HepG2 (cell line): ENCODE data around the gene TBC1D32. TPM values are rescaled to one million over a fixed set of nuclear protein-coding genes. Genes with fewer than 3 reads are reported as not detected.

Experiments used
- ATAC-seq: fragments of 200-7000 bp; cut with Tn5 transposase; 3 replicates; pipeline ENCODE4 v1.9.1; 2020; ENCODE audit warnings: mild to moderate bottlenecking, moderate library complexity
- BruUV-seq: library from RNA; stranded (reverse); fragments of 400-500 nt; replicated peaks from 2 replicates; lab custom pipeline; 2021; lab: Mats Ljungman, UMichigan
- CTCF ChIA-PET: fragments of 300-600 bp; formaldehyde crosslinking; extraction: SDS; loops from one replicate; lab custom pipeline; 2021; ENCODE audit warnings: low total read pairs, inconsistent platforms, low intra/inter-chr PET ratio; lab: Yijun Ruan, JAX
- POLR2A ChIA-PET: fragments of 350-600 bp; sonication (Branson Sonifier 250); formaldehyde crosslinking; loops from one replicate; lab custom pipeline; 2020; ENCODE audit warnings: antibody characterized with exemption, inconsistent platforms; lab: Yijun Ruan, JAX
- DNase-seq: peaks from one replicate; pipeline ENCODE4 v3.0.0-alpha.2; 2015; ENCODE audit warnings: low spot score
- FAIRE-seq: peaks from 3 replicates; lab custom pipeline; 2011; peaks lifted over from hg19 to GRCh38; lab: Jason Lieb, UNC
- H2AFZ ChIP-seq: one replicate; pipeline ENCODE4 v1.6.1; 2011; ENCODE audit warnings: low read length, inconsistent platforms
- H3K27ac ChIP-seq: fragments of 300-600 bp; 3 replicates; pipeline ENCODE4 v1.8.0; 2011; ENCODE audit warnings: mixed run types, mild to moderate bottlenecking, mixed read lengths, low read length, inconsistent platforms; ENCODE audit not compliant: insufficient read depth; ENCODE audit errors: extremely low read length
- H3K27me3 ChIP-seq, 2 experiments: fragments of 200-600 bp in 1 of 2; 2 replicates in 1 of 2; 3 replicates in 1 of 2; pipeline versions ENCODE4 v1.6.0 to v1.8.0; 2011; ENCODE audit warnings: low read length in 2 of 2, mild to moderate bottlenecking in 2 of 2, moderate library complexity in 2 of 2, inconsistent platforms in 1 of 2; ENCODE audit not compliant: insufficient read depth in 2 of 2, control insufficient read depth in 1 of 2
- H3K36me3 ChIP-seq, 2 experiments: fragments of 200-600 bp in 1 of 2; replicated peaks in 1 of 2; 2 replicates in 1 of 2; 3 replicates in 1 of 2; pipeline versions ENCODE4 v1.5.1 to v1.8.0; 2011; ENCODE audit warnings: low read length in 2 of 2, inconsistent platforms in 1 of 2; ENCODE audit not compliant: insufficient read depth in 2 of 2, control insufficient read depth in 1 of 2
- H3K4me1 ChIP-seq: 2 replicates; pipeline ENCODE4 v1.5.1; 2012; ENCODE audit warnings: low read length, inconsistent platforms; ENCODE audit not compliant: insufficient read depth
- H3K4me2 ChIP-seq: 2 replicates; pipeline ENCODE4 v1.6.0; 2011; ENCODE audit warnings: low read depth, low read length, inconsistent platforms
- H3K4me3 ChIP-seq, 3 experiments: fragments of 200-600 bp in 1 of 3; sonication (generic), shearing (Covaris generic) in 1 of 3; replicated peaks in 1 of 3; 2 replicates each; pipeline ENCODE4 v1.5.1; 2011 to 2016; ENCODE audit warnings: low read length in 3 of 3, inconsistent platforms in 2 of 3, low read depth in 2 of 3, mild to moderate bottlenecking in 2 of 3, control low read depth in 1 of 3, mixed read lengths in 1 of 3; ENCODE audit not compliant: insufficient read depth in 1 of 3
- H3K79me2 ChIP-seq: one replicate; pipeline ENCODE4 v1.6.1; 2011; ENCODE audit warnings: low read length, inconsistent platforms; ENCODE audit not compliant: insufficient read depth
- H3K9ac ChIP-seq: 2 replicates; pipeline ENCODE4 v1.6.0; 2011; ENCODE audit warnings: mild to moderate bottlenecking, low read depth, low read length, inconsistent platforms; ENCODE audit not compliant: insufficient read depth
- H3K9me3 ChIP-seq: 2 replicates; pipeline ENCODE4 v1.5.1; 2012; ENCODE audit warnings: mild to moderate bottlenecking, low read length
- H4K20me1 ChIP-seq: 2 replicates; pipeline ENCODE4 v1.6.0; 2011; ENCODE audit warnings: inconsistent platforms, mild to moderate bottlenecking, low read length, moderate library complexity; ENCODE audit not compliant: insufficient read depth
- CC2D1A ChIP-seq: sonication (generic); formaldehyde crosslinking; IDR thresholded peaks from 2 replicates; pipeline ENCODE4 v1.8.1; 2023; ENCODE audit warnings: mild to moderate bottlenecking, missing genetic modification reagents
- ETV5 ChIP-seq: IDR thresholded peaks from 2 replicates; pipeline ENCODE4 v1.6.1; 2018; ENCODE audit warnings: missing biosample characterization, missing genetic modification reagents, inconsistent platforms, borderline replicate concordance
- MXD4 ChIP-seq: IDR thresholded peaks from 2 replicates; pipeline ENCODE4 v1.6.1; 2016; ENCODE audit warnings: mild to moderate bottlenecking, missing biosample characterization, missing genetic modification reagents
- NBN ChIP-seq: fragments of 450-650 bp; conservative IDR thresholded peaks from 2 replicates; pipeline ENCODE4 v1.6.1; 2017
- PHF5A ChIP-seq: IDR thresholded peaks from one replicate; pipeline ENCODE4 v1.6.1; 2018; ENCODE audit warnings: low read depth, missing genetic modification reagents; ENCODE audit not compliant: unreplicated experiment
- ZBTB8A ChIP-seq: sonication (generic); formaldehyde crosslinking; IDR thresholded peaks from 2 replicates; pipeline ENCODE4 v1.4.0; 2020; ENCODE audit warnings: mild to moderate bottlenecking, low read depth, missing genetic modification reagents, borderline replicate concordance
- ZKSCAN8 ChIP-seq: IDR thresholded peaks from 2 replicates; pipeline ENCODE4 v1.6.1; 2016; ENCODE audit warnings: borderline replicate concordance, missing genetic modification reagents, missing compliant biosample characterization
- ZNF572 ChIP-seq: sonication (generic); formaldehyde crosslinking; IDR thresholded peaks from 2 replicates; pipeline ENCODE4 v1.5.1; 2020; ENCODE audit warnings: mild to moderate bottlenecking, missing genetic modification reagents
- ZNF660 ChIP-seq: sonication (generic); formaldehyde crosslinking; IDR thresholded peaks from 2 replicates; pipeline ENCODE4 v1.5.1; 2020; ENCODE audit warnings: mild to moderate bottlenecking, low read depth, missing genetic modification reagents, borderline replicate concordance
- ZNF792 ChIP-seq: IDR thresholded peaks from 2 replicates; pipeline ENCODE4 v1.6.1; 2016
- WGBS: methylation state at CpG from one replicate; pipeline ENCODE4 v1.1.6; 2017; ENCODE audit warnings: low lambda C conversion rate; 5-methylcytosine and 5-hydroxymethylcytosine counted together
- in situ Hi-C: cut with HindIII; loops from 2 replicates; pipeline ENCODE4 v1.10.0; 2017; ENCODE audit warnings: low pct_unique_long_range_greater_than_20kb; ENCODE audit not compliant: extremely low pct_ligation_motif_present
- intact Hi-C: fragments of 100-400 bp; cut with micrococcal nuclease; formaldehyde crosslinking; loops from one replicate; pipeline ENCODE4 v1.10.0; 2022; ENCODE audit not compliant: unreplicated experiment
- polyA plus RNA-seq, 8 experiments: library from polyadenylated mRNA; depleted of rRNA in 3 of 8; stranded (reverse) in 7 of 8; unstranded in 1 of 8; fragments of >200 nt; fragmentation: Illumina TruSeq in 4 of 8; extraction: Trizol in 4 of 8; gene quantifications; 2 replicates each; pipeline versions ENCODE4 v1.2.1 to v1.2.3, GENCODE V29; 2011 to 2016; ENCODE audit warnings: low read depth in 4 of 8, missing spikeins in 1 of 8, mixed read lengths in 1 of 8; ENCODE audit not compliant: insufficient read depth in 1 of 8
- total RNA-seq, 5 experiments: library from RNA; depleted of rRNA; stranded (reverse); fragments of >200 nt; fragmentation: Illumina TruSeq; extraction: Trizol; gene quantifications; 2 replicates each; pipeline ENCODE4 v1.2.3, GENCODE V29; 2016; ENCODE audit warnings: low read depth in 1 of 5
- TF ChIP-seq, protein P1 (sequence below): sonication (generic); formaldehyde crosslinking; IDR thresholded peaks from 2 replicates; pipeline ENCODE4 v1.4.0; 2020; ENCODE audit warnings: missing genetic modification reagents, mild to moderate bottlenecking, borderline replicate concordance
- TF ChIP-seq, protein P2 (sequence below): sonication (generic); formaldehyde crosslinking; IDR thresholded peaks from 2 replicates; pipeline ENCODE4 v1.4.0; 2020; ENCODE audit warnings: missing genetic modification reagents
- TF ChIP-seq, protein P3 (sequence below): IDR thresholded peaks from 2 replicates; pipeline ENCODE4 v1.6.1; 2012; ENCODE audit warnings: low read length, improper control_type of control experiment

Gene TBC1D32
- total and polyA plus RNA-seq, 2 of the 13 experiments (the other 11 are each of a cell fraction or from before 2014, with no cell fraction given) = 2.0 to 4.8 TPM

DNA sequence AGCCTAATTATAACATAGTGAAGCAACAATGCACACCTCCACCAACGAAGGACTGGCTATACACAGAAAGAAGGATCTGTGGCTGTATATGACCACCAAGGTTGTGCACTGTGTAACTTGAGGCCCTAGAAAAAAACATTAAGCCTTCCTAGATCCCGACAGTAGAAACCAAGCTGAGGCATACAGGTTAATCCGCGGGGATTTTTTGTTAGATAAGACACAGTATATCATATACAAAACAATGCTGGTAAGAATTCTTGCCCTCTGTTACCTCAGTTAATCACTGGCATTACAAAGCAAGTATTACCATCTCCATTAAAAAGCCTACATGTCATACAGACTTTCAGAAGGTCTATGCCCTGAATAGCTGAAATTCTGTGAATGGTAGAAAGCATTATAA is 228.8 kb downstream of the TBC1D32 start:
- ChIA-PET CTCF (no interaction called here), POLR2A (no interaction called here)
- Histone ChIP-seq H3K79me2 (no peaks in the 10 kb centered on the region), H3K4me1 (no peaks in the 10 kb centered on the region), H3K36me3 (no peaks in the 10 kb centered on the region), H2AFZ (no peak overlapping the region), H3K4me3 (no peak overlapping the region), H3K4me2 (no peak overlapping the region), H4K20me1 (no peaks in the 10 kb centered on the region), H3K27me3 (no peaks in the 10 kb centered on the region), H3K27ac (no peak overlapping the region), H3K9ac (no peak overlapping the region), H3K9me3 (no peaks in the 10 kb centered on the region)
- in situ Hi-C loops = no loop called here
- intact Hi-C loops = no loop called here
- 4% methylated on average over 4 of the region's 4 CpGs for WGBS
- FAIRE-seq (no peak), ATAC-seq (no peak), DNase-seq (no peak)
- no TSS peak for BruUV-seq
- TF ChIP-seq ZNF792 (CRISPR knock-in tag) (no peak), NBN (no peak), ZKSCAN8 (no peak), ZNF572 (no peak), ZNF660 (CRISPR knock-in tag) (no peak), CC2D1A (CRISPR knock-in tag) (no peak), ZBTB8A (CRISPR knock-in tag) (no peak), ETV5 (no peak), PHF5A (no peak), MXD4 (CRISPR knock-in tag) (no peak)
- TF ChIP-seq, protein P1, sequence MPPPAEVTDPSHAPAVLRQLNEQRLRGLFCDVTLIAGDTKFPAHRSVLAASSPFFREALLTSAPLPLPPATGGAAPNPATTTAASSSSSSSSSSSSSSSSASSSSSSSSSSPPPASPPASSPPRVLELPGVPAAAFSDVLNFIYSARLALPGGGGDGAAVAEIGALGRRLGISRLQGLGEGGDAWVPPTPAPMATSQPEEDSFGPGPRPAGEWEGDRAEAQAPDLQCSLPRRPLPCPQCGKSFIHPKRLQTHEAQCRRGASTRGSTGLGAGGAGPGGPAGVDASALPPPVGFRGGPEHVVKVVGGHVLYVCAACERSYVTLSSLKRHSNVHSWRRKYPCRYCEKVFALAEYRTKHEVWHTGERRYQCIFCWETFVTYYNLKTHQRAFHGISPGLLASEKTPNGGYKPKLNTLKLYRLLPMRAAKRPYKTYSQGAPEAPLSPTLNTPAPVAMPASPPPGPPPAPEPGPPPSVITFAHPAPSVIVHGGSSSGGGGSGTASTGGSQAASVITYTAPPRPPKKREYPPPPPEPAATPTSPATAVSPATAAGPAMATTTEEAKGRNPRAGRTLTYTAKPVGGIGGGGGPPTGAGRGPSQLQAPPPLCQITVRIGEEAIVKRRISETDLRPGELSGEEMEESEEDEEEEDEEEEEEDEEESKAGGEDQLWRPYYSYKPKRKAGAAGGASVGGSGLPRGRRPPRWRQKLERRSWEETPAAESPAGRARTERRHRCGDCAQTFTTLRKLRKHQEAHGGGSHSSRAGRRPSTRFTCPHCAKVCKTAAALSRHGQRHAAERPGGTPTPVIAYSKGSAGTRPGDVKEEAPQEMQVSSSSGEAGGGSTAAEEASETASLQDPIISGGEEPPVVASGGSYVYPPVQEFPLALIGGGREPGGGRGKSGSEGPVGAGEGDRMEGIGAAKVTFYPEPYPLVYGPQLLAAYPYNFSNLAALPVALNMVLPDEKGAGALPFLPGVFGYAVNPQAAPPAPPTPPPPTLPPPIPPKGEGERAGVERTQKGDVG (CRISPR knock-in tag) = no peak
- TF ChIP-seq, protein P2, sequence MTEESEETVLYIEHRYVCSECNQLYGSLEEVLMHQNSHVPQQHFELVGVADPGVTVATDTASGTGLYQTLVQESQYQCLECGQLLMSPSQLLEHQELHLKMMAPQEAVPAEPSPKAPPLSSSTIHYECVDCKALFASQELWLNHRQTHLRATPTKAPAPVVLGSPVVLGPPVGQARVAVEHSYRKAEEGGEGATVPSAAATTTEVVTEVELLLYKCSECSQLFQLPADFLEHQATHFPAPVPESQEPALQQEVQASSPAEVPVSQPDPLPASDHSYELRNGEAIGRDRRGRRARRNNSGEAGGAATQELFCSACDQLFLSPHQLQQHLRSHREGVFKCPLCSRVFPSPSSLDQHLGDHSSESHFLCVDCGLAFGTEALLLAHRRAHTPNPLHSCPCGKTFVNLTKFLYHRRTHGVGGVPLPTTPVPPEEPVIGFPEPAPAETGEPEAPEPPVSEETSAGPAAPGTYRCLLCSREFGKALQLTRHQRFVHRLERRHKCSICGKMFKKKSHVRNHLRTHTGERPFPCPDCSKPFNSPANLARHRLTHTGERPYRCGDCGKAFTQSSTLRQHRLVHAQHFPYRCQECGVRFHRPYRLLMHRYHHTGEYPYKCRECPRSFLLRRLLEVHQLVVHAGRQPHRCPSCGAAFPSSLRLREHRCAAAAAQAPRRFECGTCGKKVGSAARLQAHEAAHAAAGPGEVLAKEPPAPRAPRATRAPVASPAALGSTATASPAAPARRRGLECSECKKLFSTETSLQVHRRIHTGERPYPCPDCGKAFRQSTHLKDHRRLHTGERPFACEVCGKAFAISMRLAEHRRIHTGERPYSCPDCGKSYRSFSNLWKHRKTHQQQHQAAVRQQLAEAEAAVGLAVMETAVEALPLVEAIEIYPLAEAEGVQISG (CRISPR knock-in tag) = no peak
- TF ChIP-seq, protein P3, sequence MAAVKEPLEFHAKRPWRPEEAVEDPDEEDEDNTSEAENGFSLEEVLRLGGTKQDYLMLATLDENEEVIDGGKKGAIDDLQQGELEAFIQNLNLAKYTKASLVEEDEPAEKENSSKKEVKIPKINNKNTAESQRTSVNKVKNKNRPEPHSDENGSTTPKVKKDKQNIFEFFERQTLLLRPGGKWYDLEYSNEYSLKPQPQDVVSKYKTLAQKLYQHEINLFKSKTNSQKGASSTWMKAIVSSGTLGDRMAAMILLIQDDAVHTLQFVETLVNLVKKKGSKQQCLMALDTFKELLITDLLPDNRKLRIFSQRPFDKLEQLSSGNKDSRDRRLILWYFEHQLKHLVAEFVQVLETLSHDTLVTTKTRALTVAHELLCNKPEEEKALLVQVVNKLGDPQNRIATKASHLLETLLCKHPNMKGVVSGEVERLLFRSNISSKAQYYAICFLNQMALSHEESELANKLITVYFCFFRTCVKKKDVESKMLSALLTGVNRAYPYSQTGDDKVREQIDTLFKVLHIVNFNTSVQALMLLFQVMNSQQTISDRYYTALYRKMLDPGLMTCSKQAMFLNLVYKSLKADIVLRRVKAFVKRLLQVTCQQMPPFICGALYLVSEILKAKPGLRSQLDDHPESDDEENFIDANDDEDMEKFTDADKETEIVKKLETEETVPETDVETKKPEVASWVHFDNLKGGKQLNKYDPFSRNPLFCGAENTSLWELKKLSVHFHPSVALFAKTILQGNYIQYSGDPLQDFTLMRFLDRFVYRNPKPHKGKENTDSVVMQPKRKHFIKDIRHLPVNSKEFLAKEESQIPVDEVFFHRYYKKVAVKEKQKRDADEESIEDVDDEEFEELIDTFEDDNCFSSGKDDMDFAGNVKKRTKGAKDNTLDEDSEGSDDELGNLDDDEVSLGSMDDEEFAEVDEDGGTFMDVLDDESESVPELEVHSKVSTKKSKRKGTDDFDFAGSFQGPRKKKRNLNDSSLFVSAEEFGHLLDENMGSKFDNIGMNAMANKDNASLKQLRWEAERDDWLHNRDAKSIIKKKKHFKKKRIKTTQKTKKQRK = no peak
